ENCODE data around the gene FAM161B.
"Not testable (repeated sequence)": the region's sequence is repeated elsewhere in the genome, so short reads cannot be mapped to it uniquely, and the experiment has no call there.

Gene FAM161B

GRCh38 chr14:73949752-73950734, at the start of gene FAM161B, which contains the start of gene COQ6:
Gene FAM161B, minus strand, starts transcription at chr14:73950094. Its CDS starts 68 bp downstream, at chr14:73950026.
Gene COQ6, plus strand, starts transcription at chr14:73950302. Its CDS starts 31 bp downstream, at chr14:73950333.
- DNase-seq (ENCODE audit: low spot score) = peak; percentile 87

GRCh38 chr14:73998726-73999125, 48.8 kb upstream of the FAM161B start:
- DNase-seq (ENCODE audit: low spot score) = no peak

- DNase-seq (ENCODE audit: low spot score) = no peak
Observed at GRCh38 chr14:73997944-73998447, 48.1 kb upstream of the FAM161B start.

GRCh38 chr14:73997108-73997943, 47.4 kb upstream of the FAM161B start:
- no peak for DNase-seq (ENCODE audit: low spot score)

GRCh38 chr14:73996731-73997107, 46.8 kb upstream of the FAM161B start:
- DNase-seq (ENCODE audit: low spot score) = no peak

GRCh38 chr14:73995977-73996378, 46.1 kb upstream of the FAM161B start:
- DNase-seq (ENCODE audit: low spot score) = no peak

GRCh38 chr14:73994926-73995325, 45.0 kb upstream of the FAM161B start:
- DNase-seq (ENCODE audit: low spot score) = not testable (repeated sequence)

- DNase-seq (ENCODE audit: low spot score) = no peak
Observed at GRCh38 chr14:73991092-73991491, 41.2 kb upstream of the FAM161B start.

GRCh38 chr14:73988656-73989055, 38.8 kb upstream of the FAM161B start:
- DNase-seq (ENCODE audit: low spot score) = not testable (repeated sequence)

GRCh38 chr14:73988065-73988464, 38.2 kb upstream of the FAM161B start:
- no peak for DNase-seq (ENCODE audit: low spot score)

GRCh38 chr14:73977896-73978295, 28.0 kb upstream of the FAM161B start:
- no peak for DNase-seq (ENCODE audit: low spot score)

- DNase-seq (ENCODE audit: low spot score) = no peak
Observed at GRCh38 chr14:73976125-73976524, 26.2 kb upstream of the FAM161B start.

- no peak for DNase-seq (ENCODE audit: low spot score)
Observed at GRCh38 chr14:73973497-73973896, 23.6 kb upstream of the FAM161B start.

- no peak for DNase-seq (ENCODE audit: low spot score)
Observed at GRCh38 chr14:73968885-73969284, 19.0 kb upstream of the FAM161B start.

- no peak for DNase-seq (ENCODE audit: low spot score)
Observed at GRCh38 chr14:73965216-73965615, 15.3 kb upstream of the FAM161B start.

- no peak for DNase-seq (ENCODE audit: low spot score)
Observed at GRCh38 chr14:73961192-73961591, 11.3 kb upstream of the FAM161B start.

GRCh38 chr14:73958591-73958990, 8.7 kb upstream of the FAM161B start:
- no peak for DNase-seq (ENCODE audit: low spot score)

GRCh38 chr14:73955674-73956073, 5.8 kb upstream of the FAM161B start:
- no peak for DNase-seq (ENCODE audit: low spot score)

GRCh38 chr14:73953731-73954130, 3.8 kb upstream of the FAM161B start:
- DNase-seq (ENCODE audit: low spot score) = no peak

GRCh38 chr14:73945159-73945670, 4.7 kb downstream of the FAM161B start:
- DNase-seq (ENCODE audit: low spot score) = no peak

GRCh38 chr14:73944432-73945158, 5.3 kb downstream of the FAM161B start:
- no peak for DNase-seq (ENCODE audit: low spot score)

GRCh38 chr14:73943083-73943482, 6.8 kb downstream of the FAM161B start:
- DNase-seq (ENCODE audit: low spot score) = no peak
